Retinal pigment epithelial cell (primary cell): Measurements from ENCODE around the gene LMNTD1.

Experiments used
- DNase-seq: peaks from one replicate; pipeline ENCODE4 v3.0.0-alpha.2; 2010; ENCODE audit warnings: low read depth
- H3K4me3 ChIP-seq: 2 replicates; pipeline ENCODE4 v1.5.1; 2011; ENCODE audit warnings: mild to moderate bottlenecking, low read length, control low read depth, moderate library complexity
- CTCF ChIP-seq: conservative IDR thresholded peaks from 2 replicates; pipeline ENCODE4 v1.5.1; 2011; ENCODE audit warnings: low read depth, low read length, control low read depth, inconsistent platforms

LMNTD1 gene

GRCh38 chr12:25587346-25587745 lies 34.3 kb upstream of the LMNTD1 start:
- H3K4me3 ChIP-seq, result no peak overlapping the region
- no peak for TF ChIP-seq CTCF
- DNase-seq, result no peak

GRCh38 chr12:25585662-25586061 lies 32.6 kb upstream of the LMNTD1 start:
- no peak overlapping the region for H3K4me3 ChIP-seq
- no peak for DNase-seq
- TF ChIP-seq CTCF, result no peak

GRCh38 chr12:25585021-25585523 lies 32.0 kb upstream of the LMNTD1 start:
- peak; percentile 97 for DNase-seq
- no peak for TF ChIP-seq CTCF
- H3K4me3 ChIP-seq, result no peak overlapping the region

DNA sequence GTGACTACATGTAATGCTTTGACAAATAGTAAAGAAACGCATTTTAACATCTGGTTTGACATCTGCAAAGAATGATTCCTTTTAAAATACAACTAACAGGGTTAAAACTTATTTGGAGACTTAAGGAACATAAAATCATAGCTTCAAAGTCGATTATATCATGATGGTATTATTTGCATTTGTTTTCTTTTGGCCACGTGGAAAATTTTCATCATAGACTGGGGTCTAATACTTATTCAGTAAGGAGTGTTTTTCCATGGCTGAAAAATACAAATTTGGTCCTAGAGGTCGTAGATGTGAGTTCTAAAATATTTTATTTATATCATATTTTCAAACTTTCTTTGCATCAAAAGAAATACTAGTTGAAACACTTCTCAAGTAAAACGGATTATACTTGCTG lies 31.5 kb upstream of the LMNTD1 start:
- TF ChIP-seq CTCF, result no peak
- no peak for DNase-seq
- H3K4me3 ChIP-seq, result no peak overlapping the region

DNA sequence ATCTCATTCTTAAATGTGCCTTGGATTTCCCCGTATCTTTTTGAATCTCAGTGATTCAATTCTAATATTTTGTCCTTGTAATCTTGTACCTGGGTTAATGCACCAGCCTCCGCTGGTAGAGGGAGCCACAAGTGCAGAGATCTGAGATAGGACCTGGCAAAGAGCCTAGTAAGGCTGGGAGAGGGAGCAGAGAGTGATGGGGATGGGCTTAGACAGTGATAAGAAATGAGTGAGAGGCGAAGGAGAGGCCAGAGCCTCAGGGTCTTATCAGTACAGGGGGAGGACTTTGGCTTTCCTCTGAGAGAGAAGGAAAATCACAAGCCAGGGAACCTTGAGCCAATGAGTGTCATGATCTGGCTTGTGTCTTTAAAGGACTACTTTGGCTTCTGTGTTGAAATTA lies 30.5 kb upstream of the LMNTD1 start:
- TF ChIP-seq CTCF, result peak; percentile 58
- DNase-seq, result no peak
- H3K4me3 ChIP-seq, result no peak overlapping the region

DNA sequence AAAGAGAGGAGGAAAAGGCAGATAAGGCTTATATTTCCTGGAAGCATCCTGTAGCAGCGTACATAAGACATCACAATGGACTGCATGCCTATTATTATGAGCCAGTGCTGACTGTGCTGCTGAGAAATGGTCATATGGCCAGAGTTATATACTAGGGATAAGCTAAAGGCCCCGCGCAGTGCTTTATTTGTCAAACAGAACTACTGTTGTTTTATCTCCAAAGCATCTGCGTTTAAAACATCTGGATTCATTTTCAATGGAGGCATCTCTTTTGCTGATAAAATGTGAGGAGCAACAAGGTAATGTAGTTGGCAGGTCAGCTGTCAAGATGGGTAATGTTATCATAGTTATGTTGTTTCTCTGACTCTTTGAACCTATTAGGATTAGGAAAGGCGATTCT lies 28.0 kb upstream of the LMNTD1 start:
- no peak overlapping the region for H3K4me3 ChIP-seq
- TF ChIP-seq CTCF, result no peak
- no peak for DNase-seq

DNA sequence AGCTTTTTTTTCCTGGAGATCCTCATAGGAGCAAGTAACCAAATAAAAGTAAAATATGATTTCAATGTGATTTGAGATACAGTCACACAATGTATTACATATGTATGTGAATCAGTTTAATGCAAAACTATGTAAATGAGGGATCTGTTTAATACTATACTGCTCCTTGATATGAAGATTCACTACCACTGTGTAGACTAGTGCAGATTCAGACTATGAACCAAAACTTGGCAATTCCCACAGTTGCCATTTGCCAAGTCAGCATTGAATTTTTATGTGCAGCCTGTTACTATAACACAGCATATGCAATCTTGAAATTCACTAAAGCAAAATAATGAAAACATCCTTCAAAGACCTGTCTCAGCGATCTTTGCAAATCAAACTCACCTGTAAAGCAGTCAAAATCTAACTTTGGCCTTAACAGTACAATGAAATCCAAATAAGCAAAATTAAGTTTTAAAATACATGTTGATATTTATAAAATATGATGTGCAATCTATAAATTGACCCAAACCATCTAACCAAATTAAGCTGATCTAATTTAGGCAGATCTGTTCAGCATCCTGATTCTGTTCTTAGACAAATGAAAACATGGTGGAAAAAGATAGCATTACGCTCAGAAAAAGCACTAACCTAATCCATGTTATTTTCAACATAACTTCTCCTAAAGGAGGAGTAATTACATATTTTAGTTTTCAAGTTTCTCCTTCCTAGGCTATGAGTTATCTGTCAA lies 25.5 kb upstream of the LMNTD1 start:
- TF ChIP-seq CTCF, result no peak
- no peak for DNase-seq
- no peak overlapping the region for H3K4me3 ChIP-seq
